NB4 (cell line): ENCODE results near the gene SSBP3.

Experiments used
- CTCF ChIP-seq: IDR thresholded peaks from one replicate; pipeline ENCODE4 v1.5.1; 2012; ENCODE audit warnings: low read depth, low read length
- POLR2A ChIP-seq: IDR thresholded peaks from 2 replicates; pipeline ENCODE4 v1.6.1; 2011; ENCODE audit warnings: mild to moderate bottlenecking; ENCODE audit not compliant: insufficient read length; ENCODE audit errors: extremely low read depth

- TF ChIP-seq CTCF (no peak), POLR2A (no peak)
Observed at GRCh38 chr1:54377040-54377691, 29.0 kb downstream of the SSBP3 start.
